Measurements from ENCODE around the gene FBXL7.

DNA sequence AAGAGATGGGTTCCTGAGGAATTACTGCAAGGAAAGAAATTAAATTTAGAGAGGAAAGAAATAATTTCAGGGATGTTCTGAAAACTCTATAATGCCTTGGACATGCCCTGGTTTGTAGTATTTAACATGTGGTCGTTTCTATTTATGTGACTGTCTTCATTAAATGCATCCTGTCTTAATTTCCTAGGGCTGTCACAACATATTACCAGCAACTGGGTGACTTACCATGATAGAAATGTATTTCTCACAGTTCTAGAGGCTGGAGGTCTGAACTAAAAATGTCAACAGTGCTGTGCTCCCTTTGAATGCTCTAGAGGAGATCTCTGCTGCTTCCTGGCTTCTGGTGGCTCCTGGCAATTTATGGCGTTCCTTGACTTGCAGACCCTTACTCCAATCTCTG is 287.7 kb downstream of the FBXL7 start:
- TF ChIP-seq ZFP3 (CRISPR knock-in tag; IDR thresholded peaks at IDR 0.05) (no peak), CSDC2 (CRISPR knock-in tag; IDR thresholded peaks at IDR 0.05) (no peak), ISL1 (CRISPR knock-in tag; IDR thresholded peaks at IDR 0.05) (no peak), TCF4 (CRISPR knock-in tag; IDR thresholded peaks at IDR 0.05; ENCODE audit: borderline replicate concordance) (no peak)
